Natural killer cell (primary cell): ENCODE results near the gene COX6A1. TPM values are rescaled to one million over a fixed set of nuclear protein-coding genes. Genes with fewer than 3 reads are reported as not detected.

Source experiments
- ATAC-seq, 3 donors: fragments of 150-1000 bp in 2 of 3; fragments of 200-7000 bp in 1 of 3; cut with Tn5 transposase; 1 replicate in 1 of 3; 2 replicates in 2 of 3; pipeline ENCODE4 v1.10.0; 2021; ENCODE audit warnings: mild to moderate bottlenecking in 2 of 3, moderate library complexity in 2 of 3
- DNase-seq, 2 donors: peaks; one replicate each; pipeline versions ENCODE4 v3.0.0 to v3.0.0-alpha.2; 2013 to 2021; ENCODE audit warnings: mixed read lengths in 1 of 2
- H3K27ac ChIP-seq: one replicate; pipeline ENCODE4 v1.5.1; 2013; ENCODE audit warnings: mild to moderate bottlenecking, low read length
- H3K27me3 ChIP-seq: one replicate; pipeline ENCODE4 v1.6.1; 2013; ENCODE audit warnings: low read length; ENCODE audit not compliant: control insufficient read depth, insufficient read depth
- H3K36me3 ChIP-seq: one replicate; pipeline ENCODE4 v1.6.1; 2013; ENCODE audit warnings: low read length; ENCODE audit not compliant: control insufficient read depth, insufficient read depth
- H3K4me1 ChIP-seq: one replicate; pipeline ENCODE4 v1.6.1; 2013; ENCODE audit warnings: low read length; ENCODE audit not compliant: control insufficient read depth, insufficient read depth
- H3K4me3 ChIP-seq: one replicate; pipeline ENCODE4 v1.5.1; 2013; ENCODE audit warnings: low read length
- H3K9me3 ChIP-seq: one replicate; pipeline ENCODE4 v1.6.1; 2013; ENCODE audit warnings: low read length; ENCODE audit not compliant: control insufficient read depth, insufficient read depth
- H3K27ac Mint-ChIP-seq, 2 donors: one replicate each; pipeline ENCODE4 v1.8.0; 2022; ENCODE audit warnings: mild to moderate bottlenecking in 2 of 2, mixed read lengths in 2 of 2, moderate library complexity in 1 of 2
- H3K27me3 Mint-ChIP-seq, 2 donors: one replicate each; pipeline ENCODE4 v1.8.0; 2022; ENCODE audit warnings: low read depth in 2 of 2, mixed read lengths in 2 of 2
- H3K36me3 Mint-ChIP-seq: one replicate; pipeline ENCODE4 v1.8.0; 2022; ENCODE audit warnings: mixed read lengths
- H3K4me1 Mint-ChIP-seq, 2 donors: one replicate each; pipeline ENCODE4 v1.8.0; 2022; ENCODE audit warnings: mixed read lengths in 2 of 2
- H3K4me3 Mint-ChIP-seq: one replicate; pipeline ENCODE4 v1.8.0; 2022; ENCODE audit warnings: mild to moderate bottlenecking, moderate library complexity, mixed read lengths
- H3K9me3 Mint-ChIP-seq, 2 donors: one replicate each; pipeline ENCODE4 v1.8.0; 2022; ENCODE audit warnings: mixed read lengths in 2 of 2
- WGBS: methylation state at CpG from one replicate; pipeline ENCODE4 v1.1.7; 2013; ENCODE audit warnings: missing lambda C conversion rate; ENCODE audit not compliant: insufficient coverage; 5-methylcytosine and 5-hydroxymethylcytosine counted together
- intact Hi-C: fragments of 100-400 bp; cut with micrococcal nuclease; formaldehyde crosslinking; loops from one replicate; pipeline ENCODE4 v1.14.2; 2022
- total RNA-seq, 4 donors: library from RNA; stranded (reverse); fragments of 120-200 nt in 1 of 4; gene quantifications; one replicate each; pipeline versions ENCODE4 v1.2.3 to v1.2.4, GENCODE V29; 2013 to 2022
- TF ChIP-seq, protein P1 (sequence below): fragments of 200-600 bp; IDR thresholded peaks from one replicate; pipeline ENCODE4 v1.8.0; 2022; ENCODE audit warnings: antibody characterized with exemption

COX6A1 gene
- total RNA-seq, 3 donors from 2014 or later (not counting 1 experiment from before 2014, with no cell fraction given): 152 to 189 (median 163) TPM

DNA sequence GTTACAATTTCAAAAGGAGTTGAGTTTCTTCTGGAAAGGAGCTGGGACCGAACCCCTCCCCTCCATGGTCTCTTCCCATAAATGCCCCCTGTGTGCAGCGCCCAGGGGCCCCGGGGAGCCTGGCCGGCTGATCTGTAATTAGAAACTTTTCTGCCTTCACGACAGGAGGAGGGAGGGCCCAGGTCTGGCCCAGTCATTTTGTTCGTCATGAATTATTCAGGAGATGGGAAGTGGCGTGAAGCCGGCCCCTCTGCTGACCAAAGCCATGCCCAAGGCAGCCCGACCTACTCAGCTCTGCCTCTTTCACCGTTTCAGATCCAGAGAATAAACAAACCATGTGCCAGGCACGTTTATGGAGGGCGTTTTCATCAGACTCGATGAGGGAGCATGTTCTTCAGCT is 35.7 kb upstream of the COX6A1 start:
- H3K9me3 ChIP-seq: no peaks in the 10 kb centered on the region
- no peak overlapping the region for H3K4me3 ChIP-seq
- Mint-ChIP-seq H3K9me3 (no peaks in the 10 kb centered on the region), H3K4me3 (no peak overlapping the region), H3K27me3 (peaks cover 7 to 18% of the 10 kb centered on the region in 2 donors), H3K4me1 (peaks cover 0 to 6% of the 10 kb centered on the region in 2 donors), H3K27ac (no peak overlapping the region), H3K36me3 (no peaks in the 10 kb centered on the region)
- H3K36me3 ChIP-seq: no peaks in the 10 kb centered on the region
- WGBS: 67% methylated on average over 13 of the region's 13 CpGs
- intact Hi-C loops: no loop called here
- TF ChIP-seq, protein P1, sequence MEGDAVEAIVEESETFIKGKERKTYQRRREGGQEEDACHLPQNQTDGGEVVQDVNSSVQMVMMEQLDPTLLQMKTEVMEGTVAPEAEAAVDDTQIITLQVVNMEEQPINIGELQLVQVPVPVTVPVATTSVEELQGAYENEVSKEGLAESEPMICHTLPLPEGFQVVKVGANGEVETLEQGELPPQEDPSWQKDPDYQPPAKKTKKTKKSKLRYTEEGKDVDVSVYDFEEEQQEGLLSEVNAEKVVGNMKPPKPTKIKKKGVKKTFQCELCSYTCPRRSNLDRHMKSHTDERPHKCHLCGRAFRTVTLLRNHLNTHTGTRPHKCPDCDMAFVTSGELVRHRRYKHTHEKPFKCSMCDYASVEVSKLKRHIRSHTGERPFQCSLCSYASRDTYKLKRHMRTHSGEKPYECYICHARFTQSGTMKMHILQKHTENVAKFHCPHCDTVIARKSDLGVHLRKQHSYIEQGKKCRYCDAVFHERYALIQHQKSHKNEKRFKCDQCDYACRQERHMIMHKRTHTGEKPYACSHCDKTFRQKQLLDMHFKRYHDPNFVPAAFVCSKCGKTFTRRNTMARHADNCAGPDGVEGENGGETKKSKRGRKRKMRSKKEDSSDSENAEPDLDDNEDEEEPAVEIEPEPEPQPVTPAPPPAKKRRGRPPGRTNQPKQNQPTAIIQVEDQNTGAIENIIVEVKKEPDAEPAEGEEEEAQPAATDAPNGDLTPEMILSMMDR: no peak
- DNase-seq: no peak
- no peak for ATAC-seq
- no peaks in the 10 kb centered on the region for H3K4me1 ChIP-seq
- H3K27ac ChIP-seq: no peak overlapping the region
- peaks cover 4% of the 10 kb centered on the region for H3K27me3 ChIP-seq

DNA sequence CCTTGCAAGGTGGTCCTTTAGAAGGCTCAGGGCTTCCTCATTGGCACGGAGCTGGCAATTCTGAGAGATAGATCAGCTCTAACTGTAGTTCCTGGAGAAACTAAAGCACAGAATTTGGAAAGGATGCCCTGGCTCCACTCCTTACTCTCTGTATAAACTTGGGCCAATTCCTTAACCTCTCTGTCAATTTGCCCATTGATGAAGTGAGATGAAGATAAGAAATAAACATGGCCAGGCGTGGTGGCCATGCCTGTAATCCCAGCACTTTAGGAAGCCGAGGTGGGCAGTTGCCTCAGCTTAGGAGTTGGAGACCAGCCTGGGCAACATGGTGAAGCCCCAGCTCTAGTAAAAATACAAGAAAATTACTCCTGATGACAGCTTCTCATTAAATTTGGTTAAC is 34.0 kb upstream of the COX6A1 start:
- H3K9me3 Mint-ChIP-seq: no peaks in the 10 kb centered on the region
- Histone ChIP-seq H3K27ac (no peak overlapping the region), H3K9me3 (no peaks in the 10 kb centered on the region), H3K4me1 (no peaks in the 10 kb centered on the region), H3K27me3 (peaks cover 4% of the 10 kb centered on the region), H3K4me3 (no peak overlapping the region), H3K36me3 (no peaks in the 10 kb centered on the region)
- no peak overlapping the region for H3K27ac Mint-ChIP-seq
- H3K4me1 Mint-ChIP-seq: peaks cover 0 to 6% of the 10 kb centered on the region in 2 donors
- intact Hi-C loops: no loop called here
- H3K4me3 Mint-ChIP-seq: no peak overlapping the region
- peaks cover 7 to 13% of the 10 kb centered on the region in 2 donors for H3K27me3 Mint-ChIP-seq
- no peaks in the 10 kb centered on the region for H3K36me3 Mint-ChIP-seq
- DNase-seq (no peak), ATAC-seq (no peak)
- TF ChIP-seq, protein P1: no peak
- WGBS: 92% methylated on average over 3 of the region's 3 CpGs

DNA sequence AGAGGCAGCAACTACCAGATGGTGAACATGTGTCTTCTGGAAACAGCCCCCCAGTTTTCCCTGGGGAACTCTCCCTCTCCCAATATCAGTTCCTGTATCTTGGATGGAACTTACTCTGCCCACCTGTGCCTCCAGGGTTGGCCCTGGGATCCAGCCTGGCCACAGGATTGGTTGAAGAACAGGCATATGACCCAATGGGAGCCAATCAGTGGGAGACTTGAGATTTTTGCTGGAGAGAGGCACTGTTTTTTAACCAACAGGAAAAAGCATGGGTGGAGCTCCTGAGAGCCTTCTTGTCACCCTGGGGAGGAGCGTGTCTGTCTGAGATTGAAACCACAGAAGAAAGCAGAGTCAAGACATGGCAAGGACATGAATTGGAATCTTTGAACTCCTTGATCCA is 33.6 kb upstream of the COX6A1 start:
- Mint-ChIP-seq H3K27me3 (peaks cover 7 to 13% of the 10 kb centered on the region in 2 donors), H3K36me3 (no peaks in the 10 kb centered on the region), H3K4me3 (no peak overlapping the region), H3K4me1 (peaks cover 0 to 6% of the 10 kb centered on the region in 2 donors), H3K9me3 (no peaks in the 10 kb centered on the region), H3K27ac (no peak overlapping the region)
- Histone ChIP-seq H3K9me3 (no peaks in the 10 kb centered on the region), H3K36me3 (no peaks in the 10 kb centered on the region), H3K27ac (no peak overlapping the region), H3K27me3 (peaks cover 4% of the 10 kb centered on the region), H3K4me3 (no peak overlapping the region), H3K4me1 (no peaks in the 10 kb centered on the region)
- 41% methylated on average over 1 of the region's 1 CpG for WGBS
- ATAC-seq (no peak), DNase-seq (no peak)
- TF ChIP-seq, protein P1: no peak
- intact Hi-C loops: no loop called here

DNA sequence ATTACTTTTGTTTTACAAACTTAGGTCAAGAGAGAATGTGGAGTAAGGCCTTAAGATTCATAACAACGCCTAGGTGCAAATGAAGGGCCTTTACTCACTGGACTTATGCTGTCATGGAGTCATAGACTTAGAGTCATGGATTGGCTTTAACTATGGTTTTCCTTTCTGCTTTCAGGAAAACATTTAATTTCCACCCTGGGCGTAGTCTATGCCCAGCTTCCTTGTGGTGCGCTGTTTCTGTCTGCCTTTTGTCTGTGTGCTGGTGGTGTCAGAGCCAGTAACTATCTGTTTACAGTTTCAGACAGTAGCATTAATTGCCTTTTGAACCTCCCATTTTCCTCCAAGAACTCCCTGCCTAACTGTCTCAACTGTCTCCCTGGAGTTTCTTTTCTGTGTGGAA is 31.8 kb upstream of the COX6A1 start:
- H3K9me3 Mint-ChIP-seq: no peaks in the 10 kb centered on the region
- TF ChIP-seq, protein P1: no peak
- H3K4me1 Mint-ChIP-seq: peaks cover 0 to 6% of the 10 kb centered on the region in 2 donors
- no peaks in the 10 kb centered on the region for H3K36me3 ChIP-seq
- H3K36me3 Mint-ChIP-seq: no peaks in the 10 kb centered on the region
- ATAC-seq (no peak), DNase-seq (no peak)
- no peaks in the 10 kb centered on the region for H3K9me3 ChIP-seq
- peaks cover 0 to 5% of the 10 kb centered on the region in 2 donors for H3K27me3 Mint-ChIP-seq
- H3K27ac Mint-ChIP-seq: no peak overlapping the region
- no peak overlapping the region for H3K4me3 Mint-ChIP-seq
- 94% methylated on average over 3 of the region's 3 CpGs for WGBS
- H3K4me3 ChIP-seq: no peak overlapping the region
- intact Hi-C loops: no loop called here
- no peak overlapping the region for H3K27ac ChIP-seq
- no peaks in the 10 kb centered on the region for H3K4me1 ChIP-seq
- H3K27me3 ChIP-seq: peaks cover 2% of the 10 kb centered on the region
